HG02763 (cell line): ENCODE data around the gene FBXL7.

Experiments used
- ATAC-seq: cut with Tn5 transposase; IDR thresholded peaks from one replicate; pipeline ENCODE4 v1.9.1; 2021; ENCODE audit warnings: mild to moderate bottlenecking, moderate library complexity; ENCODE audit not compliant: unreplicated experiment

FBXL7 gene

GRCh38 chr5:15535938-15536337, 36.0 kb downstream of the FBXL7 start:
- ATAC-seq: no peak

- no peak for ATAC-seq
Observed at GRCh38 chr5:15538516-15538915, 38.5 kb downstream of the FBXL7 start.

- ATAC-seq: no peak
Observed at GRCh38 chr5:15539951-15540350, 40.0 kb downstream of the FBXL7 start.

GRCh38 chr5:15544039-15544438, 44.1 kb downstream of the FBXL7 start:
- ATAC-seq: no peak

- no peak for ATAC-seq
Observed at GRCh38 chr5:15545082-15545481, 45.1 kb downstream of the FBXL7 start.

- no peak for ATAC-seq
Observed at GRCh38 chr5:15547261-15547839, 47.4 kb downstream of the FBXL7 start.

GRCh38 chr5:15549961-15550360, 50.0 kb downstream of the FBXL7 start:
- ATAC-seq: no peak

- no peak for ATAC-seq
Observed at GRCh38 chr5:15550502-15551112, 50.6 kb downstream of the FBXL7 start.

- no peak for ATAC-seq
Observed at GRCh38 chr5:15551113-15551504, 51.1 kb downstream of the FBXL7 start.

GRCh38 chr5:15554542-15554941, 54.6 kb downstream of the FBXL7 start:
- no peak for ATAC-seq

GRCh38 chr5:15555176-15555575, 55.2 kb downstream of the FBXL7 start:
- ATAC-seq: no peak

GRCh38 chr5:15558240-15558639, 58.3 kb downstream of the FBXL7 start:
- ATAC-seq: no peak

- no peak for ATAC-seq
Observed at GRCh38 chr5:15558681-15559080, 58.7 kb downstream of the FBXL7 start.

- ATAC-seq: no peak
Observed at GRCh38 chr5:15560421-15560820, 60.4 kb downstream of the FBXL7 start.

- ATAC-seq: no peak
Observed at GRCh38 chr5:15564523-15564922, 64.5 kb downstream of the FBXL7 start.

GRCh38 chr5:15564957-15565356, 65.0 kb downstream of the FBXL7 start:
- ATAC-seq: no peak

GRCh38 chr5:15566306-15566705, 66.3 kb downstream of the FBXL7 start:
- no peak for ATAC-seq

- no peak for ATAC-seq
Observed at GRCh38 chr5:15566789-15567188, 66.8 kb downstream of the FBXL7 start.

GRCh38 chr5:15570491-15570890, 70.5 kb downstream of the FBXL7 start:
- ATAC-seq: no peak

- no peak for ATAC-seq
Observed at GRCh38 chr5:15571081-15571480, 71.1 kb downstream of the FBXL7 start.

- no peak for ATAC-seq
Observed at GRCh38 chr5:15571618-15572017, 71.6 kb downstream of the FBXL7 start.

GRCh38 chr5:15573590-15573989, 73.6 kb downstream of the FBXL7 start:
- ATAC-seq: no peak

- ATAC-seq: no peak
Observed at GRCh38 chr5:15574128-15574527, 74.1 kb downstream of the FBXL7 start.
